Muscle of back (tissue), 13 donors: Measurements from ENCODE around the gene OPA3. TPM values are rescaled to one million over a fixed set of nuclear protein-coding genes. Genes with fewer than 3 reads are reported as not detected.
"Not testable (repeated sequence)": the region's sequence is repeated elsewhere in the genome, so short reads cannot be mapped to it uniquely, and the experiment has no call there.

Experiments used
- DNase-seq, 3 donors: peaks; one replicate each; pipeline versions ENCODE4 v3.0.0 to v3.0.0-alpha.2; 2013
- long read RNA-seq, 9 donors: transcript quantifications; one replicate each; lab custom pipeline, GENCODE V29; 2026
- polyA plus RNA-seq, 10 donors: library from polyadenylated mRNA; unstranded; fragments of 120-200 nt; gene quantifications; one replicate each; pipeline ENCODE4 v1.2.1, GENCODE V29; 2013; ENCODE audit not compliant: insufficient read length in 10 of 10

The OPA3 gene
- 1 to 10 TPM; 5.6 to 7.8 (median 6.3) TPM for polyA plus RNA-seq
- long read RNA-seq, donor 1, full-length matches to known transcripts, result 3 of 3 reads
- long read RNA-seq, donor 1, partial matches to known transcripts, result 0 of 3 reads
- long read RNA-seq, donor 1, other reads (novel, unspliced or antisense), result 0 of 3 reads
- long read RNA-seq, donor 2, full-length matches to known transcripts, result 1 of 1 reads
- long read RNA-seq, donor 2, partial matches to known transcripts, result 0 of 1 reads
- long read RNA-seq, donor 2, other reads (novel, unspliced or antisense), result 0 of 1 reads
- long read RNA-seq, donor 3, result 0 reads
- long read RNA-seq, donor 4, full-length matches to known transcripts, result 1 of 1 reads
- long read RNA-seq, donor 4, partial matches to known transcripts, result 0 of 1 reads
- long read RNA-seq, donor 4, other reads (novel, unspliced or antisense), result 0 of 1 reads
- long read RNA-seq, donor 5, full-length matches to known transcripts, result 3 of 3 reads
- long read RNA-seq, donor 5, partial matches to known transcripts, result 0 of 3 reads
- long read RNA-seq, donor 5, other reads (novel, unspliced or antisense), result 0 of 3 reads
- long read RNA-seq, donor 6, full-length matches to known transcripts, result 5 of 5 reads
- long read RNA-seq, donor 6, partial matches to known transcripts, result 0 of 5 reads
- long read RNA-seq, donor 6, other reads (novel, unspliced or antisense), result 0 of 5 reads
- long read RNA-seq, donor 7, full-length matches to known transcripts, result 1 of 1 reads
- long read RNA-seq, donor 7, partial matches to known transcripts, result 0 of 1 reads
- long read RNA-seq, donor 7, other reads (novel, unspliced or antisense), result 0 of 1 reads
- long read RNA-seq, donor 8, full-length matches to known transcripts, result 4 of 4 reads
- long read RNA-seq, donor 8, partial matches to known transcripts, result 0 of 4 reads
- long read RNA-seq, donor 8, other reads (novel, unspliced or antisense), result 0 of 4 reads
- long read RNA-seq, donor 9, full-length matches to known transcripts, result 2 of 2 reads
- long read RNA-seq, donor 9, partial matches to known transcripts, result 0 of 2 reads
- long read RNA-seq, donor 9, other reads (novel, unspliced or antisense), result 0 of 2 reads

DNA sequence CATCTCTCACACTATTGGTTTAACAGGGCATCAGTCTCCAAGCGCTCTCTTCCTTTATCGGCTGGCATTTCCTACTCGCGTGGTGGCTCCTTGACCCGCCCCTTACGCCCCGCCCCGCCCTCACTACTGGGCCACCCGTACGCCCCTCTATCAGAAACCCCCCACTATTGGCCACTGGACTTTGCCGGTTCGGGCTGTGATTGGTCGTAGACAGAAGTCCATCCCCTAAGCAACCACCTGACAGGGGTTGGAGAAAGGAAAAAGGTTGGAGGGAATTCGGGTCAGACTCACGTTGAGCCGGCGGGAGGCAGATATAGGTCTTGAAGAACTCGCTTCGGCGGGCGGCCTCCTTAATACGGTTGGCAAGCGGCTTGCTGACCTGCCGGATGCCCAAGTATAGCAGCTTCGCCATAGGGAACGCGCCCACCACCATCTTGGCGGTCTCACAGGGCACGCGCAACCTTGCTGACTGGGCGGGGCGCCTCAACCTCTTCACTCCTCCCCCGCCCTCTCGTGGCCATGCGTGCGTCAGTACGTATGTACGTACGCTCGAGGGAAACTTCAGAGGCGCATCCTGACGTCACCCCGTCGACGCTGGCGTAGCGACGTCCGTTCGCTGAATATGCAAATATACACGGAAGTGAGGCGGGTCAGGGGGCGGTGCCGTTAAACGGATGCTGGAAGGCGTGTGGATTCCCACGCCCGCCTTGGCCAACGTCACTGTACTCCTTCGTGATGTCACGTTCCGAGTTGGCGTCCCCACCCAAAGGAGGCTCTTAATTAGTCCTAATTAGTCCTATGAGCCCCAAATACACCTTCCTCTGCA lies at the start of gene OPA3:
Gene OPA3 (minus strand): TSS at position 471 of the 826 bp plus-strand sequence. CDS start 38 bp downstream, at position 433.
- peak; percentile 100 for DNase-seq

DNA sequence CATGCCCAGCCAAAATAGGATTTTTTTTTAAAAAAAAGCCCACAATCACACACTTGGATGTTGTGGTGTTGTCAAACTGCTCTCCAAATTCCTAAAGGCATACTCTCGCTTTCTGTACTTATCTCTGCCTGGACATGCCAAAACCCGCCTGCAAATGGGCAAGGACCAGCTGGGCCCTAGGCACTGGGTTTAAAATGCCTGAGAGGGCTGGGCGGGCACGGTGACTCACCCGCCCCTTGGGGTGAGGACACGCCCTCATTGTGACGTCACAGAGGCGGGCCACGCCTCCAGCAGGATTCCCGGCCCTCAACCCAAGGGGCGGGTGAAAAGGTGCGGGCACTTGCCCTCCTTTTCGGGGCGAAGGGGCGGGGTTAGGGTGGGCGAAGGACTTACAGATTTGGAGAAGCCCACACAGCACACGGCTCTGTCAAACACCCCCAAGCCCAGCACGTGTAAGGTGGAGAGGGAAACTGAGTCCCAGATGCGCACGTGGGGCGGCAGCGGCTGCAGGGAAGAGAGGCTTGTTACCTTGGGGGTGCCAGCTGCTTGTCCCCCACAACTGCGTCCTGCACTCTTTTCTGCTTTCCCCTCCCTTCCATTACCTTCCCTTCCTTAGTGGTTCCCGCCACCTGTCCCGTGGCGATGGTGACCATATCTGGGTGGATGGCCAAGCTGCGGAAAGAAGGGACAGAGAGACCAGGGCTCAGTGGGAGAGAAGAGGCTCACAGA lies 48.0 kb upstream of the OPA3 start:
- DNase-seq, result peak; percentile 51 to 74 (median 65)

DNA sequence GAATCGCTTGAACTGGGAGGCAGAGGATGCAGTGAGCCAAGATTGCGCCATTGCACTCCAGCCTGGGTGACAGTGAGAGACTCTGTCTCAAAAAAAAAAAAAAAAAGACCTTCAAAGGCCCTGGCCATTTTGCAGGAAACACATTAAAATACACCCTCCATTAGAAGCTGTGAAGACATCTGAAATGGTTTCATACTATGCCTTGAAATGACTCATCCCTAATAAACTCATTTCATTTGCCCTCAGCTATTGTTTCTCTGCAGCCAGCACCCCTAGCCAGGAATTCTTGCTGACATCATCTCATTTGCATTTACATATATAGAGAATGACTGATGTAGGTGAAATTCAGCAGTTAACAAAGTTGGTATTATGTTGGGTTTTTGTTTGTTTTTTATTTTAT lies 45.9 kb upstream of the OPA3 start:
- peak in 1 of 3 donors; percentile 86 for DNase-seq

DNA sequence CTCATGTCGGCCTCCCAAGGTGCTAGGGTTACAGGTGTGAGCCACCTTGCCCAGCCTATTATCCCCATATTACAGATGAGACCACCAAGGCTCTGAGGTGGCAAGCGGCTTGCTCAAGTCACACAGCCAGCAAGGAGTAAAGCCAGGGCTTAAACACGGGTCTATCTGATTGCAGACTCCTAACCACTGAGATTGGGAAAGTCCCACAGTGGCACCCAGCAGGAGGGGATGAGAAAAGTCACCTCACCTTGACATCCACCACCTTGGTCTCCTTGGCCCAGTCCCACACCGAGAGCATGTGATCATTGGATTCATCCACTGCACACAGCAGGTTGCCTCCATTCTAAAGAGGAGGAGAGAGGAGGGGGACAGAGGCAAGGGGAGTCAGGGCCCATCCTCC lies 45.1 kb upstream of the OPA3 start:
- DNase-seq, result no peak

DNA sequence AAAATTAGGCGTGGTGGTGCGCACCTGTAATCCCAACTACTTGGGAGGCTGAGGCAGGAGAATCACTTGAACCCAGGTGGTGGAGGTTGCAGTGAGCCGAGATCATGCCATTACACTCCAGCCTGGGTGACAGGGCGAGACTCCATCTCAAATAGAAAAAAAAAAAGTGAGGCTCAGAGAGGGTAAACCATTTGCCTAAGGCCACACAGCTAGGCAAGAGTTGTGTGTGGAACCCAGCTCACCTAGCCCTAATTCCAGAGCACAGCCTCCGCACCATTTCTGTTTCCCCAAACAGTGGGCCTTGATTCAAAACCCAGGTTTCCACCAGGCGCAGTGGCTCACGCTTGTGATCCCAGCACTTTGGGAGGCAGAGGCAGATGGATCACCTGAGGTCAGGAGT lies 43.6 kb upstream of the OPA3 start:
- DNase-seq, result not testable (repeated sequence)

DNA sequence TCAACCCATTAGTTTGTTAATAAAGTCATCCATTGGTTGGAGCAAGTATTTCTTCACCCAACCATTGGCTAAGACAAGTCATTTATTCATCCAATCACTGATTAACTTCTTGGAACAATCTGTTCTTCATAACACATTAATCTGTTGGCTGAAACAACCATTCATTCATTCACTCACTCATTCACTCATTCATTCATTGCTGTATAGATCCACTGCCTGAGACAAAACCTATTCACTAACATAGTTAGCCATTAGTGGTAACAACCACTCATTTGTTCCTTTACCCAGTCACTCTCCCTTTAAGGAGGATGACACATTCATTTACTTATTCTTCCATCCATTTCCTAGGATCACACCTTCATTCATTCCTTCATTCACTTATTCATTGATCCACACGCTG lies 39.4 kb upstream of the OPA3 start:
- DNase-seq, result no peak

DNA sequence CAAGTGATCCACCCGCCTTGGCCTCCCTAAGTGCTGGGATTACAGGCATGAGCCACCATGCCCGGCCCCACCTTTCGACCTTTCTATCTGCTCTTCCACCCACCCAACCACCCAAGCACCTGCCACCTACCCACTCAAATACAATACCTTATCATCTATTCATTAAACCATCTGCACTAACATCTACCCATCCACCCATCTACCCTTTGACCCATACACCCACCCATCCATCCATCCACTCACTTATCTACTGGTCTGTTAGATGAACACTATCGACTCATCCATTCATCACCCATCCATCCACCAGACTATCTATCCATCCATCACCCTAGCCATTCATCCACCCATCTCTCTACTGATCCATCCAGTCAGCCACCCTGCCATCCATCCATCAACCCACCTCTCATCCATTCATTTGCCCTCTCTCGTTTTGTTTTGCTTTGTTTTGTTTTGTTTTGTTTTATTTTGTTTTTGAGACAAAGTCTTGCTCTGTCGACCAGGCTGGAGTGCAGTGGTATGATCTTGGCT lies 37.4 kb upstream of the OPA3 start:
- DNase-seq, result no peak

DNA sequence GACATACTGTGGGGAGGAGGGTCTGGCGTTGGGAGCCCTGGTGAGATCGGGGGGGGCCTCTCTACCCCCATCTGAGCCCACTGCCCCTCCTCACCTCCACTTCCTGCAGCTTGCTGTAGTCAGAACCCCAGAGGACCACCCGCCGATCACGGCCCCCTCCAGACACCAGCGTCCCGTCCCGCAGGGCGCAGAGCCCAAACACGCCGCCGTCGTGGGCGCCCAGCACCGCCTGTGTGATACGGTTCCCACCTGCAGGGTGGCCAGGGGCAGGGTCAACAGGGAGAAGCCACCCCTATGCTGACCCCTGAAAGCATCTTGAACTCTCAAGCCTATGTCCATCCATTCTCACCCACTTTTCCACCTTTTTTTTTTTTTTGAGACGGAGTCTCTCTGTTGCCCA lies 36.8 kb upstream of the OPA3 start:
- DNase-seq, result no peak

DNA sequence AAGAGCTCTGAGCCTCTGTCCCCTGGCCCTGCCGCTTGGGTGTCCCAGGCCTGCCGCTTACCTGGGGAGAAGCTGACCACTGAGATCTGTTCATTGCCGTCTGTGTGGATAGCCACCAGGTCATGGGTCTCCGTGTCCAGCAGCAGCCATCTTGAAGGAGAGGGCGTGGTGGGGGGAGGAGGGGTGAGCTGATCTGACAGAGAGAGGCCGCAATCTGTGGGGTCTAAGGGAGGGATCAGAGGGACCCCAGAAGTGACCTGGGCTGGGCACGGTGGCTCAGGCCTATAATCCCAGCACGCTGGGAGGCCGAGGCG lies 32.1 kb upstream of the OPA3 start:
- no peak for DNase-seq

DNA sequence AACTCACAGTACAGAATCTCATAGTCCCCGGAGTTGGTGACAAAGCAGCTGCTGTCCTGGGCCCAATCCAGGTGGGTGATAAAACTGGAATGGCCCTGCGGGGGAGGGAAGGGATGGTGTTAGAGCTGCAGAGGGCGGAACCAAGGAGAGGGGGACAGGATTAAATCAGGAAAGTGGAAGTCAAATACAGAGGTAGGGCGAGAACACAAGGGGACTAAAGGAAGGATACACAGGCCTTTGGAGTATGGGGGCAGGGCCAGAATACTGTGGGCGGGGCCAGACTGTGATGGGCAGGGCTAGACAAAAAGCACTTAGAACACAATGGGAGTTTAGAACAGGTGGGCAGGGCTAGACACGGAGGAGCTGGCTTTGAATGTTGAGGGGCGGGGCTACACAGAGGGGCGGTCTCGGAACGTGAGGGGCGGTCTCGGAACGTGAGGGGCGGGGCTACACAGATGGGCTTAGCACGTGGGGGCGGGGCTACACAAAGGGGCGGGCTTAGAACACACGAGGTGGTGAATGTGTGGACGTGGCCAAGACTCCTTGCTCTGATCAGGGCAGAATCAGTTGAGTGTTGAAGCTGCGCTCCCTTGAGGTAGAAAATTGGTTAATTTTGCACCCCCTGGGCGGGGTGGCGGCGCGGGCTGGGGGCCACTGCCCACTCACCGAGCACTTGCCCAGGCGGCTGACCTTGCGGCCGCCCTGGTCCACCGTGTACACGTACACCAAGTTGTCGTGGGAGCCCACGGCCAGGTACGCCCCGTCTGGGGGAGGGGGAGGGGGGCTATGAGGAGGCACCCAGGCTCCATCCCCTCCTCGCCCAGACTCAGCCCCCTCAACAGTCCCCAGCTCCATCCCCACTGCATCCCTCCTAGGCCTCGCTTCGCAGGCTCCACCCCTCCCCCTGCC lies 31.4 kb upstream of the OPA3 start:
- peak; percentile 78 to 86 (median 81) for DNase-seq

DNA sequence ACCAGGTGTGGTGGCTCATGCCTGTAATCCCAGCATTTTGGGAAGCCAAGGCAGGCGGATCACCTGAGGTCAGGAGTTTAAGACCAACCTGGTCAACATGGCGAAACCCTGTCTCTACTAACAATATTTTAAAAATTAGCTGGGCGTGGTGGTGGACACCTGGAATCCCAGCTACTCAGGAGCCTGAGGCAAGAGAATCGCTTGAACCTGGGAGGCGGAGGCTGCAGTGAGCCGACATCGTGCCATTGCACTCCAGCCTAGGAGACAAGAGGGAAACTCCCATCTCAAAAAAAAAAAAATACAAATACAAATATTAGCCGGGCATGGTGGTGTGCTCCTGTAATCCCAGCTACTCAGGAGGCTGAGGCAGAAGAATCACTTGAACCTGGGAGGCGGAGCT lies 30.5 kb upstream of the OPA3 start:
- DNase-seq, result not testable (repeated sequence)

DNA sequence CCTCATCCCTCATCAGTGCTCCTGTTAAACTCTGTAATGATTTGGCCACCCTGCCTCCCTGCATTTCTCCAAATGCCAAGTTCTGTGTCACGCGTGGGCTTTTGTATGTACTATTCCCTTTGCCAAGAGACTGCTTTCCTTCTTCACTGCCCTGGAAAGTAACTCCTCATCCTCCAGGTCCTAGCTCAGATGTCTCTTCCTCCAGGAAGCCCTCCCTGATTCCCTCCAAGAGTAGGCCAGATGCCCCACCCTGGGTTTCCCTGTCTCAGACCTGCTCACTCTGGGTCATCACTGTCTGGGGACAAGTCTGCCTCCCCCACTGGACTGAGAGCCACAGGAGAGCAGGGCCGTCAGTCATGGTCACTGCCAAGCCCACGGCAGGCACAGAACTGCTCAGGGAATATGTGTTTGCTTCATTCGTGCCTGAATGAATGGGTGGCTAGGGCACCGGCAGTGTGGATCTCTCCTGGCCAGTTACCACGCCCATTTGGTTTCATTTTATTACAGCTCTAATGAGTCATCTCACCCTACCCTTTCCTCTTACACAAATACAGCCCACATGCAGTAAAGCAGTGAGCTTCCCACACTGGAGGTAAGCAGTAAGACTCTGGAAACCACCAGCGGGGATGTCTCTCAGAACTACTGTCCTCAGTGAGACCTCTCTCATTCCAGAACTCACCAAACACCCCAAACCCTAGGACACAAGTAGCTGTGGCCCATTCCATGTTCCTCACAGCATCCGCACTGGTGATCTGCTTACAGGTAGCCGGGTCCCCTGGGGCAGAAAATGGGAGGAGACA lies 29.5 kb upstream of the OPA3 start:
- DNase-seq, result peak in 1 of 3 donors; percentile 42

DNA sequence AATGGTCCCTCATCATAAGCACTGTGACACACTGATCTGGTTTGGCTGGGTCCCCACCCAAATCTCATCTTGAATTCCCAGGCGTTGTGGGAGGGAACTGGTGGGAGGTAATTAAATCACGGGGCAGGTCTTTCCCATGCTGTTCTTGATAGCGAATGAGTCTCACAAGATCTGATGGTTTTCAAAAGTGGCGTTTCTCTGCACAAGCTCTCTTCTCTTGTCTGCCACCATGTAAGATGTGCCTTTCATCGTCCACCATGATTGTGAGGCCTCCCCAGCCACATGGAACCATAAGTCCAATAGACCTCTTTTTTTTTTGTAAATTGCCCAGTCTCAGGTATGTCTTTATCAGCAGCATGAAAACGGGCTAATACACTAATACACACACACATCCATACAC lies 24.3 kb upstream of the OPA3 start:
- no peak for DNase-seq

DNA sequence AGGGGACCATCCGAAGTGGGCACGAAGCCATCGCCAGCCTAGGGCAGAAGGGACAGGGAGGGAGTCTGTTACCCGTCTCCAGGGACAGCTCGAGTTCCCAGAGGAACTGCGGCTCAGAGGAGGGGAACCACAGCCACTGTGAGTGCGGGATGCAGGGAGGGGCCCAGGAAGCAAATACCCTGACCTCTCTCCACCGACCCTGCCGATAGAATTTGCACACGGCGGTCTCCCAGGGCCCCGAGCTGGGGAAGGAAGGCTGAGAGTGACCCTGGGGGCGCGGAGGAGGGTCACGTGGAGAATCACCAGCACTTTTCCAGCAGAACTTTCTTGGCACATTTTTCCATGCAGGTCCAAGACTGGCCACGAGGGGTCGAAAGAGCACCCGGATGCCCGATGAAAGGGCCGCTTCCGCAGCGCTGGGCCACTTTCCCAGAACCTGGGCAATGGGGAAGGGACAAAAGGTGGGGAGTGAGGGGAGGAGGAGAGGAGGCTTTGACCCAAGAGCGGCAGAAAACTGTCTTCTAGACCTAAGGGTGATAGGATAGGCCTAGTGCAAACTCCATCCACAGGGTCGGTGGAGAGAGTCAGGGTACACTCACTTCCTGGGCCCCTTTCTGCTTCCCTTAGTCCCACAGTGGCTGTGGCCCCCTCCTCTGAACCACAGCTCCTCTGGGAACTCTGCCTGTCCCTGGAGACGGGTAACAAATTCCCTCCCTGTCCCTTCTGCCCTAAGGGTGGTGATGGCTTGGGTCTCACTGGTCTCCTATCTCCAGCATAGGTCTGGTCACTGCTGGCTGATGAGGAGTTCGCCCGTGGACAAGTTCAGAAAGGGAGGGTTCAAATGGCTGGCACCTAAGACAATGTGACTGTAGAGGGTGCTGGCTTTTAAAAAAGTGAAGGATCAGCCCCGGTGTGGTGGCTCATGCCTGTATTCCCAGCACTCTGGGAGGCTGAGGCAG lies 22.7 kb upstream of the OPA3 start:
- DNase-seq, result peak; percentile 53 to 85 (median 68)

DNA sequence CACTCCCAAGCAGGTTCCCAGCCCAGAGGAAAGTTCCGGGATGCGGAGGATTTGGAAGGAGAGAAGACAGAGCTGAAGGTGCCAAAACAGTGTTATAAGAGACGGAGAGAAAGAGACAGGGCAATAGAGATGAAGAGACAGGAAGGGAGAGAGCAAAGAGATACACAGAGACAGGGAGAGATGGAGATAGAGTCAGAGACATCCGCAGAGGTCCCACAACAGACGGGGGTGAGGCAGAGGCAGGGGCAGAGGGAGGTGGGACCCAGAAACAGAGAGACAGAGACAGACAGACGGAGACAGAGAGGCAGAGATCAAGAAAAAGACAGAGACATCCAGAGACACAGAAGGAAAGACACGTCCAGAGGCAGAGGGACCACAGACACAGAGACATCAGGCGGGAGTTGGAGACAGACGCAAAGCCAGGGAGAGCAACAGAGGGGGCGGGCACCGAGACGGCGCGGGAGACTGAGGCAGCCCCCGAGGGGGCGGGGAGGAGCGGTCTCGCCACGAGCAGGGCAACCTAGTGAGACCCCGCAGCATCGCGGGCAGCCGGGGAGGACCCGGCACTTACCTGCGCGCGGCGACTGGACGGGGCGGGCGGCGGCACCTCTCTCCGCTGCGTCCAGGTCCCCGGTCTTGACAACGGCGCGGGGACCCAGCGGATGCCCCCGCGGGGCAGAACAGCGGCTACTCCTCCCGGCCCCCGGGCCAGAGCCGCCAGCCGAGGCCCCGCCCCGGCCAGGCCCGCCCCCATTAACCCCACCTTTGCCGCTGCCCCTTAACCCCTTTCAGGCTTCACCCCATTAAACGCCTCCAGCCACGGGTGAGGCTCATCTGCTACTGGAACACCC lies 17.1 kb upstream of the OPA3 start, which contains the start of gene GPR4:
Gene GPR4 (minus strand): TSS at position 689 of the 851 bp plus-strand sequence. CDS start 10,346 bp downstream, outside the sequence.
- peak in 1 of 3 donors; percentile 40 for DNase-seq

DNA sequence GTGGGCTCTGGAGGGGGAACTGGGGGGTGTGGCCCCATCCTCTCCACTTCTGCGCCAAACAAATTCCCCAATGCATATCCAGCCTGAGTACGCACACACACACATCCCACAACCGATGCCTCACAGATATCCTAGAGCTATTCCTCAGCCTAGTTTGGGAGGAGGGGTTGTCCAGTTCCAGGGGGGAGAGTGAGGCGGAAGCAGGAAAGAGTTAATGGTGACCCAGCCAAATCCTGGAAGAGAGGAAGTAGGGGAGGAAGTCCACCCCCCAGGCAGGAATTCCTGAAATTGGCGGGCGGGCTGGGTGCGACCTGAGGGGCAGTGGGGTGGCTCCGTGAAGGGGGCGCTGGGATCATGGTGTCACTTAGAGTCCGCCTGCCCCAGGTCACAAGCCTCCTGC lies 16.5 kb upstream of the OPA3 start:
- DNase-seq, result no peak
